ENCODE results near the gene KLHL40.
A peak's percentile ranks its signal among the peaks of the same experiment; 100 is the strongest.

KLHL40 gene

GRCh38 chr3:42656680-42657610, 28.4 kb upstream of the KLHL40 start:
- in situ Hi-C loops (cut with MboI; ENCODE audit: low sequenced_read_pairs, unreplicated experiment), result no loop called here
- DNase-seq (ENCODE audit: low spot score), result peak; percentile 32
- TF ChIP-seq CTCF (IDR thresholded peaks at IDR 0.05; ENCODE audit: borderline replicate concordance, control extremely low read depth, extremely low read depth, insufficient read depth, missing control alignments), result no peak

- DNase-seq (ENCODE audit: low spot score), result no peak
- in situ Hi-C loops (cut with MboI; ENCODE audit: low sequenced_read_pairs, unreplicated experiment), result no loop called here
- no peak for TF ChIP-seq CTCF (IDR thresholded peaks at IDR 0.05; ENCODE audit: borderline replicate concordance, control extremely low read depth, extremely low read depth, insufficient read depth, missing control alignments)
These were observed 27.7 kb upstream of the KLHL40 start for GRCh38 chr3:42657675-42658074.

- DNase-seq (ENCODE audit: low spot score), result no peak
- in situ Hi-C loops (cut with MboI; ENCODE audit: low sequenced_read_pairs, unreplicated experiment), result no loop called here
- no peak for TF ChIP-seq CTCF (IDR thresholded peaks at IDR 0.05; ENCODE audit: borderline replicate concordance, control extremely low read depth, extremely low read depth, insufficient read depth, missing control alignments)
These were observed 27.1 kb upstream of the KLHL40 start for GRCh38 chr3:42658091-42658770.

GRCh38 chr3:42658771-42659390, 26.5 kb upstream of the KLHL40 start:
- TF ChIP-seq CTCF (IDR thresholded peaks at IDR 0.05; ENCODE audit: borderline replicate concordance, control extremely low read depth, extremely low read depth, insufficient read depth, missing control alignments), result no peak
- in situ Hi-C loops (cut with MboI; ENCODE audit: low sequenced_read_pairs, unreplicated experiment), result no loop called here
- no peak for DNase-seq (ENCODE audit: low spot score)

GRCh38 chr3:42659451-42660130, 25.7 kb upstream of the KLHL40 start:
- DNase-seq (ENCODE audit: low spot score), result no peak
- in situ Hi-C loops (cut with MboI; ENCODE audit: low sequenced_read_pairs, unreplicated experiment), result no loop called here
- no peak for TF ChIP-seq CTCF (IDR thresholded peaks at IDR 0.05; ENCODE audit: borderline replicate concordance, control extremely low read depth, extremely low read depth, insufficient read depth, missing control alignments)

GRCh38 chr3:42660131-42660715, 25.1 kb upstream of the KLHL40 start:
- in situ Hi-C loops (cut with MboI; ENCODE audit: low sequenced_read_pairs, unreplicated experiment), result no loop called here
- no peak for DNase-seq (ENCODE audit: low spot score)
- TF ChIP-seq CTCF (IDR thresholded peaks at IDR 0.05; ENCODE audit: borderline replicate concordance, control extremely low read depth, extremely low read depth, insufficient read depth, missing control alignments), result no peak

Measured in GM13976 (cell line).